Adrenal gland (tissue), 5 donors: ENCODE measurements around the gene ANKRD44.

ENCODE experiments used
- POLR2A ChIP-seq, 2 donors: fragments of 450-650 bp; IDR thresholded peaks; one replicate each; pipeline ENCODE4 v1.6.1; 2017; ENCODE audit warnings: antibody characterized with exemption in 2 of 2, mild to moderate bottlenecking in 2 of 2, moderate library complexity in 1 of 2
- TF ChIP-seq, protein P1 (sequence below), 6 experiments: fragments of 450-650 bp in 4 of 6; fragments of 200-600 bp in 2 of 6; sonication (generic) in 1 of 6; IDR thresholded peaks; 1 replicate in 5 of 6; 2 replicates in 1 of 6; pipeline versions ENCODE4 v1.5.1 to v1.8.0; 2016 to 2021; ENCODE audit warnings: antibody characterized with exemption in 6 of 6, mild to moderate bottlenecking in 2 of 6, moderate library complexity in 1 of 6
- donor health status: DM: no; HTN: no; CAD: no.

DNA sequence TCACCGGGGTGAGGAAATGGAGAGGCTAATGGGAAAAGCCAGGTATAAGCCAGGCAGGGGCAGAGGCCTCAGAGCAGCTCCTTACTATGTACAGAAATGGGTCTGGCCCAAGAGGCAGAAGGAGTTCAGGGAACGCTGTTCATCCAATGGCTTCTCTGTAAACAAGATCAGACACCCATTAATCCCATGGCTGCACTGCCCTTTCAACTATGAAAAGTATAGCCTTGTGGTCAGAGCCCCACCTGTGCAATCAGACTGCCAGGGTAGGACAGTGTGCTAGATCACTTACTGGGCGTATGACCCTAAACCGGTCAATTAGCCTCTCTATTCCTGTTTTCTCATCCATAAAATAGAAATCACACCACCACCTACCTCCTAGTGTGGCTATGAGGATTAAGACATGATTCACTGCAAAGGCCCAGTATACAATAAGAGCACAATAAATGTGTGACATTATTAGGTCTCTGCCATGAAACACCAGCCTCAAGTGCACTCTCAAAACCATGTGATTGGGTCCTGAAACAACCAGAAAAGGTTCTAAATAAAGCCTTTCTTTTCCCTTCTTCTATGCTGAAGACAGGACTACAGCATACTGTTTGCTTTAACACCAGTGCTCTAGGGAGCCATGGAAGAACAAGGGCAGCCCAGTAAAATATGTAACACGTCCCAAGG lies 4.4 kb downstream of the ANKRD44 start:
- TF ChIP-seq, protein P1, sequence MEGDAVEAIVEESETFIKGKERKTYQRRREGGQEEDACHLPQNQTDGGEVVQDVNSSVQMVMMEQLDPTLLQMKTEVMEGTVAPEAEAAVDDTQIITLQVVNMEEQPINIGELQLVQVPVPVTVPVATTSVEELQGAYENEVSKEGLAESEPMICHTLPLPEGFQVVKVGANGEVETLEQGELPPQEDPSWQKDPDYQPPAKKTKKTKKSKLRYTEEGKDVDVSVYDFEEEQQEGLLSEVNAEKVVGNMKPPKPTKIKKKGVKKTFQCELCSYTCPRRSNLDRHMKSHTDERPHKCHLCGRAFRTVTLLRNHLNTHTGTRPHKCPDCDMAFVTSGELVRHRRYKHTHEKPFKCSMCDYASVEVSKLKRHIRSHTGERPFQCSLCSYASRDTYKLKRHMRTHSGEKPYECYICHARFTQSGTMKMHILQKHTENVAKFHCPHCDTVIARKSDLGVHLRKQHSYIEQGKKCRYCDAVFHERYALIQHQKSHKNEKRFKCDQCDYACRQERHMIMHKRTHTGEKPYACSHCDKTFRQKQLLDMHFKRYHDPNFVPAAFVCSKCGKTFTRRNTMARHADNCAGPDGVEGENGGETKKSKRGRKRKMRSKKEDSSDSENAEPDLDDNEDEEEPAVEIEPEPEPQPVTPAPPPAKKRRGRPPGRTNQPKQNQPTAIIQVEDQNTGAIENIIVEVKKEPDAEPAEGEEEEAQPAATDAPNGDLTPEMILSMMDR (IDR thresholded peaks at IDR 0.05) = no peak
- no peak for TF ChIP-seq POLR2A (IDR thresholded peaks at IDR 0.05)
